Right lobe of liver (tissue), 4 donors: ENCODE results near the gene CYP2A6.

Source experiments
- POLR2A ChIP-seq: fragments of 450-650 bp; IDR thresholded peaks from one replicate; pipeline ENCODE4 v1.6.1; 2017; ENCODE audit warnings: antibody characterized with exemption, mild to moderate bottlenecking
- TF ChIP-seq, protein P1 (sequence below), 4 donors: fragments of 200-600 bp in 3 of 4; fragments of 450-650 bp in 1 of 4; IDR thresholded peaks; one replicate each; pipeline versions ENCODE4 v1.5.1 to v1.8.0; 2016 to 2022; ENCODE audit warnings: antibody characterized with exemption in 4 of 4, mild to moderate bottlenecking in 2 of 4
- donor health status: DM: no; HTN: no; CAD: no.
- donor health status: DM: no; HTN: no; CAD: no.
- donor health status: DM: no; HTN: yes; CAD: no.

DNA sequence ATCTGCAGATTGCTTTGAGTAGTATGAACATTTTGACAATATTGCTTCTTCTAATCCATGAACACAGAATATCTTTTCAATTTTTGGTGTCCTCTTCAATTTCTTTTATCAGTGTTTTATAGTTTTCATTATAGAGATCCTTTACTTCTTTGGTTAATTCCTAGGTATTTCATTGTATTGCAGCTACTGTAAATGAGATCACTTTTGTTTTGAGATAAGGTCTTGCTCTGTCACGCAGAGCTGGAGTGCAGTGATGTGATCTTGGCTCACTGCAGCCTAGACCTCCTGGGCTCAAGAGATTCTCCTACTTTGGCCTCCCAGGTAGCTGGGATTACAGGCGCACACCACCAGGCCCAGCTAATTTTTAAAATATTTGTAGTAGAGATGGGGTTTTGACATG is 22.0 kb upstream of the CYP2A6 start:
- TF ChIP-seq, protein P1, sequence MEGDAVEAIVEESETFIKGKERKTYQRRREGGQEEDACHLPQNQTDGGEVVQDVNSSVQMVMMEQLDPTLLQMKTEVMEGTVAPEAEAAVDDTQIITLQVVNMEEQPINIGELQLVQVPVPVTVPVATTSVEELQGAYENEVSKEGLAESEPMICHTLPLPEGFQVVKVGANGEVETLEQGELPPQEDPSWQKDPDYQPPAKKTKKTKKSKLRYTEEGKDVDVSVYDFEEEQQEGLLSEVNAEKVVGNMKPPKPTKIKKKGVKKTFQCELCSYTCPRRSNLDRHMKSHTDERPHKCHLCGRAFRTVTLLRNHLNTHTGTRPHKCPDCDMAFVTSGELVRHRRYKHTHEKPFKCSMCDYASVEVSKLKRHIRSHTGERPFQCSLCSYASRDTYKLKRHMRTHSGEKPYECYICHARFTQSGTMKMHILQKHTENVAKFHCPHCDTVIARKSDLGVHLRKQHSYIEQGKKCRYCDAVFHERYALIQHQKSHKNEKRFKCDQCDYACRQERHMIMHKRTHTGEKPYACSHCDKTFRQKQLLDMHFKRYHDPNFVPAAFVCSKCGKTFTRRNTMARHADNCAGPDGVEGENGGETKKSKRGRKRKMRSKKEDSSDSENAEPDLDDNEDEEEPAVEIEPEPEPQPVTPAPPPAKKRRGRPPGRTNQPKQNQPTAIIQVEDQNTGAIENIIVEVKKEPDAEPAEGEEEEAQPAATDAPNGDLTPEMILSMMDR (IDR thresholded peaks at IDR 0.05), result no peak
- TF ChIP-seq POLR2A, result no peak
